CD4-positive, alpha-beta T cell treated with Interleukin-2 at 100 ng/mL for 4 hours (primary cell): Measurements from ENCODE around the gene NF1.
"Not testable (repeated sequence)": the region's sequence is repeated elsewhere in the genome, so short reads cannot be mapped to it uniquely, and the experiment has no call there.

ENCODE experiments used
- DNase-seq: peaks from one replicate; pipeline ENCODE4 v3.0.0-alpha.2; 2020; ENCODE audit warnings: low spot score

NF1 gene

GRCh38 chr17:31345191-31345747 is 250.5 kb downstream of the NF1 start:
- not testable (repeated sequence) for DNase-seq

GRCh38 chr17:31349454-31349853 is 254.7 kb downstream of the NF1 start:
- no peak for DNase-seq

- DNase-seq: no peak
Observed at GRCh38 chr17:31355935-31356334, 261.2 kb downstream of the NF1 start.

GRCh38 chr17:31357091-31357490 is 262.3 kb downstream of the NF1 start:
- DNase-seq: no peak

- DNase-seq: no peak
Observed at GRCh38 chr17:31357839-31358394, 263.1 kb downstream of the NF1 start.

GRCh38 chr17:31364012-31364411 is 269.2 kb downstream of the NF1 start:
- no peak for DNase-seq

GRCh38 chr17:31366088-31366487 is 271.3 kb downstream of the NF1 start:
- DNase-seq: no peak

GRCh38 chr17:31369266-31369665 is 274.5 kb downstream of the NF1 start:
- no peak for DNase-seq

- no peak for DNase-seq
Observed at GRCh38 chr17:31371511-31372097, 276.8 kb downstream of the NF1 start.

- DNase-seq: peak; percentile 74
Observed at GRCh38 chr17:31373150-31374093, 278.6 kb downstream of the NF1 start.

GRCh38 chr17:31374094-31374447 is 279.3 kb downstream of the NF1 start:
- no peak for DNase-seq

- DNase-seq: no peak
Observed at GRCh38 chr17:31374503-31374902, 279.7 kb downstream of the NF1 start.

- no peak for DNase-seq
Observed at GRCh38 chr17:31378638-31379037, 283.9 kb downstream of the NF1 start.

GRCh38 chr17:31379597-31380205 is 284.9 kb downstream of the NF1 start:
- DNase-seq: no peak

- no peak for DNase-seq
Observed at GRCh38 chr17:31381165-31381668, 286.4 kb downstream of the NF1 start.

- not testable (repeated sequence) for DNase-seq
Observed at GRCh38 chr17:31382668-31383275, 288.0 kb downstream of the NF1 start.

GRCh38 chr17:31383488-31383887 is 288.7 kb downstream of the NF1 start:
- DNase-seq: not testable (repeated sequence)

- no peak for DNase-seq
Observed at GRCh38 chr17:31385428-31386285, 290.9 kb downstream of the NF1 start.

- no peak for DNase-seq
Observed at GRCh38 chr17:31386542-31387075, 291.8 kb downstream of the NF1 start.

GRCh38 chr17:31387438-31387837 is 292.7 kb downstream of the NF1 start:
- DNase-seq: no peak

GRCh38 chr17:31388351-31388750 is 293.6 kb downstream of the NF1 start:
- no peak for DNase-seq
